CD4-positive, alpha-beta T cell (primary cell): ENCODE results near the gene KIF3B. TPM values are rescaled to one million over a fixed set of nuclear protein-coding genes. Genes with fewer than 3 reads are reported as not detected.
"Not testable (repeated sequence)": the region's sequence is repeated elsewhere in the genome, so short reads cannot be mapped to it uniquely, and the experiment has no call there.

ENCODE experiments used
- ATAC-seq: fragments of 200-7000 bp; cut with Tn5 transposase; one replicate; pipeline ENCODE4 v1.10.0; 2022; ENCODE audit warnings: mild to moderate bottlenecking; ENCODE audit not compliant: poor library complexity
- CTCF ChIA-PET: fragments of 350-600 bp; sonication (Branson Sonifier 250); formaldehyde crosslinking; loops from one replicate; lab custom pipeline; 2021; ENCODE audit warnings: antibody characterized with exemption, inconsistent platforms; lab: Charles Lee
- POLR2A ChIA-PET: fragments of 350-600 bp; sonication (Branson Sonifier 250); formaldehyde crosslinking; loops from one replicate; lab custom pipeline; 2021; ENCODE audit warnings: antibody characterized with exemption, inconsistent platforms; lab: Charles Lee
- DNase-seq, 14 experiments: peaks; one replicate each; pipeline ENCODE4 v3.0.0-alpha.2; 2013 to 2020; ENCODE audit warnings: mixed read lengths in 2 of 14
- H3K27ac ChIP-seq, 2 donors: one replicate each; pipeline versions ENCODE4 v1.5.1 to v1.7.0; 2013; ENCODE audit warnings: low read length in 2 of 2, low read depth in 1 of 2, mild to moderate bottlenecking in 1 of 2
- H3K27me3 ChIP-seq, 2 experiments: 1 replicate in 1 of 2; 2 replicates in 1 of 2; pipeline versions ENCODE4 v1.6.1 to v1.7.0; 2013; ENCODE audit warnings: low read length in 2 of 2, control low read depth in 1 of 2, mild to moderate bottlenecking in 1 of 2, moderate library complexity in 1 of 2; ENCODE audit not compliant: insufficient read depth in 2 of 2, control insufficient read depth in 1 of 2
- H3K36me3 ChIP-seq: one replicate; pipeline ENCODE4 v1.6.1; 2013; ENCODE audit warnings: low read length, control low read depth; ENCODE audit not compliant: insufficient read depth
- H3K4me1 ChIP-seq: one replicate; pipeline ENCODE4 v1.6.1; 2013; ENCODE audit warnings: low read length, control low read depth; ENCODE audit not compliant: insufficient read depth
- H3K4me3 ChIP-seq: one replicate; pipeline ENCODE4 v1.5.1; 2013; ENCODE audit warnings: mild to moderate bottlenecking, low read length, moderate library complexity
- H3K9me3 ChIP-seq, 2 experiments: 1 replicate in 1 of 2; 2 replicates in 1 of 2; pipeline versions ENCODE4 v1.6.1 to v1.7.0; 2013; ENCODE audit warnings: low read length in 2 of 2, mild to moderate bottlenecking in 2 of 2, control low read depth in 1 of 2, moderate library complexity in 1 of 2; ENCODE audit not compliant: control insufficient read depth in 1 of 2, insufficient read depth in 1 of 2
- H3K27ac Mint-ChIP-seq: one replicate; pipeline ENCODE4 v1.8.0; 2020; ENCODE audit warnings: mixed read lengths
- H3K27me3 Mint-ChIP-seq: one replicate; pipeline ENCODE4 v1.8.0; 2021; ENCODE audit warnings: mixed read lengths
- H3K36me3 Mint-ChIP-seq: one replicate; pipeline ENCODE4 v1.8.0; 2021; ENCODE audit warnings: low read depth, mixed read lengths
- H3K4me1 Mint-ChIP-seq: one replicate; pipeline ENCODE4 v1.8.0; 2021; ENCODE audit warnings: low read depth, mixed read lengths
- H3K4me3 Mint-ChIP-seq: one replicate; pipeline ENCODE4 v1.8.0; 2020; ENCODE audit warnings: mild to moderate bottlenecking, mixed read lengths
- H3K9me3 Mint-ChIP-seq: one replicate; pipeline ENCODE4 v1.8.0; 2020; ENCODE audit warnings: mixed read lengths
- intact Hi-C, 2 experiments: fragments of 100-400 bp; cut with DNase I in 1 of 2; cut with micrococcal nuclease in 1 of 2; formaldehyde crosslinking; loops; one replicate each; pipeline versions ENCODE4 v1.15.1 to v1.9.0; 2023 to 2025; cut with DNase I, micrococcal nuclease
- total RNA-seq, 174 experiments: library from RNA in 2 of 174; stranded (reverse) in 2 of 174; gene quantifications; one replicate each; pipeline ENCODE4 v1.2.3 and lab custom pipeline; 2021 to 2026
- TF ChIP-seq, protein P1 (sequence below): fragments of 200-600 bp; IDR thresholded peaks from one replicate; pipeline ENCODE4 v1.8.0; 2022; ENCODE audit warnings: antibody characterized with exemption, mild to moderate bottlenecking

Gene KIF3B
- total RNA-seq, 2 experiments from 2014 or later, result 7.3 TPM

- Histone ChIP-seq H3K27ac (no peak overlapping the region), H3K4me1 (peaks cover 21% of the 10 kb centered on the region), H3K27me3 (no peaks in the 10 kb centered on the region), H3K36me3 (peaks cover 53% of the 10 kb centered on the region), H3K9me3 (no peaks in the 10 kb centered on the region), H3K4me3 (no peak overlapping the region)
- POLR2A ChIA-PET, result interaction anchor here (1.2 kb wide), 1 partner anchor 11 kb away, joined by 3 read pairs; the partner anchor contains the start of gene ASXL1
- Mint-ChIP-seq H3K36me3 (peaks cover 69% of the 10 kb centered on the region), H3K27ac (no peak overlapping the region), H3K27me3 (no peaks in the 10 kb centered on the region), H3K9me3 (no peaks in the 10 kb centered on the region), H3K4me3 (no peak overlapping the region), H3K4me1 (peaks cover 49% of the 10 kb centered on the region)
- peak; percentile 56 for ATAC-seq
- intact Hi-C loops, result no loop called here
- CTCF ChIA-PET, result no interaction called here
- peak in 1 of 14 experiments; percentile 22 for DNase-seq
- TF ChIP-seq, protein P1, sequence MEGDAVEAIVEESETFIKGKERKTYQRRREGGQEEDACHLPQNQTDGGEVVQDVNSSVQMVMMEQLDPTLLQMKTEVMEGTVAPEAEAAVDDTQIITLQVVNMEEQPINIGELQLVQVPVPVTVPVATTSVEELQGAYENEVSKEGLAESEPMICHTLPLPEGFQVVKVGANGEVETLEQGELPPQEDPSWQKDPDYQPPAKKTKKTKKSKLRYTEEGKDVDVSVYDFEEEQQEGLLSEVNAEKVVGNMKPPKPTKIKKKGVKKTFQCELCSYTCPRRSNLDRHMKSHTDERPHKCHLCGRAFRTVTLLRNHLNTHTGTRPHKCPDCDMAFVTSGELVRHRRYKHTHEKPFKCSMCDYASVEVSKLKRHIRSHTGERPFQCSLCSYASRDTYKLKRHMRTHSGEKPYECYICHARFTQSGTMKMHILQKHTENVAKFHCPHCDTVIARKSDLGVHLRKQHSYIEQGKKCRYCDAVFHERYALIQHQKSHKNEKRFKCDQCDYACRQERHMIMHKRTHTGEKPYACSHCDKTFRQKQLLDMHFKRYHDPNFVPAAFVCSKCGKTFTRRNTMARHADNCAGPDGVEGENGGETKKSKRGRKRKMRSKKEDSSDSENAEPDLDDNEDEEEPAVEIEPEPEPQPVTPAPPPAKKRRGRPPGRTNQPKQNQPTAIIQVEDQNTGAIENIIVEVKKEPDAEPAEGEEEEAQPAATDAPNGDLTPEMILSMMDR, result no peak
Measured at GRCh38 chr20:32368925-32369324, 91.5 kb downstream of the KIF3B start.

DNA sequence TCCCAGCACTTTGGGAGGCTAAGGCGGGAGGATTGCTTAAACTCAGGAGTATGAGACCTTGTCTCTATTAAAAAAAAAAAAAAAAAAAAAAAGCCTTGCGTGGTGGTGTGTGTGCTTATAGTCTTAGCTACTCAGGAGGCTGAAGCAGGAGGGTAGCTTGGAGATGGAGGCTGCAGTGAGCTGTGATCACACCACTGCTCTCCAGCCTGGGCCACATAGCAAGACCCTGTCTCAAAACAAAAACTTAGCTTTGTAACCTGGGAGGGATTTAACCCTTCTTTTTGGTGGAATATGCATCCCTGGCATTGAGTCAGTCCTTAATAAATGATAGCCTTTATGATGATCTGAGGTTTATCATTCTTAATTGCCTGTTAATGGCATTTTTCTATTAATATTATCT lies 93.4 kb downstream of the KIF3B start:
- no peak for ATAC-seq
- H3K4me1 ChIP-seq, result peaks cover 8% of the 10 kb centered on the region
- Mint-ChIP-seq H3K9me3 (no peaks in the 10 kb centered on the region), H3K36me3 (peaks cover 88% of the 10 kb centered on the region), H3K27me3 (no peaks in the 10 kb centered on the region), H3K4me3 (no peak overlapping the region), H3K4me1 (peaks cover 33% of the 10 kb centered on the region), H3K27ac (no peak overlapping the region)
- H3K27me3 ChIP-seq, result no peaks in the 10 kb centered on the region
- ChIA-PET CTCF (interaction anchor here (0.8 to 1.5 kb wide), 3 partner anchors 7 to 451 kb away, joined by 3 read pairs; no protein-coding TSS in a partner anchor), POLR2A (interaction anchor here (0.6 to 1.8 kb wide), 3 partner anchors 11 to 37 kb away, joined by 3 to 10 read pairs (median 5); no protein-coding TSS in a partner anchor)
- TF ChIP-seq, protein P1, result no peak
- H3K36me3 ChIP-seq, result peaks cover 69% of the 10 kb centered on the region
- intact Hi-C loops, result no loop called here
- DNase-seq, result no peak
- H3K27ac ChIP-seq, result no peak overlapping the region
- H3K4me3 ChIP-seq, result no peak overlapping the region
- H3K9me3 ChIP-seq, result no peaks in the 10 kb centered on the region

DNA sequence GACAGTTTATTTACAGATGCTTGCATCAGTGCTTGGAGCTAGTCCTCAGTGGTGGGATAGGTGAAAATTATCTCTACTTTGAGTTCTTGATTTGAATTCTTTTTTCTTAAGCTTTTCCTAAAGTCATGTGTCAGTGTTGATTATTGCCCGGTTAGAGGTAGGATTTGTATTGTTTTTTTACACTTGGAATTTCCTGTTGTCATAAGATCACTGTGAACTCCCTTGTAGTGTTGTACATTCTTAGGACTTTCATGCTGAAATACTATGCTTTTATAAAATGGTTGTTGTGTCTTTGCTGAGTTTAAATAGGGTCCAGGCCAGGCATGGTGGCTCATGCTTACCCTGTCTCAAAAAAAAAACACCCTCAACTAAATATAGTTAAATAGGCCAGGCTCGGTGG lies 101.0 kb downstream of the KIF3B start:
- Mint-ChIP-seq H3K9me3 (no peaks in the 10 kb centered on the region), H3K4me3 (no peak overlapping the region), H3K27ac (no peak overlapping the region), H3K4me1 (peaks cover 24% of the 10 kb centered on the region), H3K36me3 (peaks cover 57% of the 10 kb centered on the region), H3K27me3 (no peaks in the 10 kb centered on the region)
- H3K27ac ChIP-seq, result no peak overlapping the region
- no peak for DNase-seq
- TF ChIP-seq, protein P1, result no peak
- POLR2A ChIA-PET, result no interaction called here
- H3K36me3 ChIP-seq, result peaks cover 38% of the 10 kb centered on the region
- intact Hi-C loops, result no loop called here
- H3K4me1 ChIP-seq, result no peaks in the 10 kb centered on the region
- no peaks in the 10 kb centered on the region for H3K27me3 ChIP-seq
- H3K9me3 ChIP-seq, result no peaks in the 10 kb centered on the region
- ATAC-seq, result no peak
- CTCF ChIA-PET, result interaction anchor here (1.1 kb wide), 1 partner anchor 17 kb away, joined by 3 read pairs; no protein-coding TSS in a partner anchor
- H3K4me3 ChIP-seq, result no peak overlapping the region

GRCh38 chr20:32380037-32380436 lies 102.6 kb downstream of the KIF3B start:
- DNase-seq, H3K27me3 ChIP-seq, H3K27ac Mint-ChIP-seq, H3K27ac ChIP-seq, ATAC-seq, CTCF ChIA-PET, H3K27me3 Mint-ChIP-seq, H3K9me3 ChIP-seq, H3K4me1 ChIP-seq, H3K9me3 Mint-ChIP-seq, H3K4me3 ChIP-seq, H3K4me3 Mint-ChIP-seq: not testable (repeated sequence)
- POLR2A ChIA-PET, result interaction anchor here (1.3 kb wide), 1 partner anchor 21 kb away, joined by 6 read pairs; the partner anchor contains the start of gene ASXL1
- intact Hi-C loops, result loop anchor here in 1 of 2 experiments (5.0 kb wide), 1 partner anchor 37 kb away; no protein-coding TSS in a partner anchor
- peaks cover 26% of the 10 kb centered on the region for H3K36me3 ChIP-seq
- Mint-ChIP-seq H3K36me3 (peaks cover 54% of the 10 kb centered on the region), H3K4me1 (peaks cover 38% of the 10 kb centered on the region)
